HG03521 (cell line): ENCODE data around the gene FAM50A.
"Not testable (repeated sequence)": the region's sequence is repeated elsewhere in the genome, so short reads cannot be mapped to it uniquely, and the experiment has no call there.

Experiments used
- ATAC-seq: cut with Tn5 transposase; IDR thresholded peaks from one replicate; pipeline ENCODE4 v1.9.1; 2021; ENCODE audit warnings: mild to moderate bottlenecking, moderate library complexity; ENCODE audit not compliant: unreplicated experiment

The FAM50A gene

DNA sequence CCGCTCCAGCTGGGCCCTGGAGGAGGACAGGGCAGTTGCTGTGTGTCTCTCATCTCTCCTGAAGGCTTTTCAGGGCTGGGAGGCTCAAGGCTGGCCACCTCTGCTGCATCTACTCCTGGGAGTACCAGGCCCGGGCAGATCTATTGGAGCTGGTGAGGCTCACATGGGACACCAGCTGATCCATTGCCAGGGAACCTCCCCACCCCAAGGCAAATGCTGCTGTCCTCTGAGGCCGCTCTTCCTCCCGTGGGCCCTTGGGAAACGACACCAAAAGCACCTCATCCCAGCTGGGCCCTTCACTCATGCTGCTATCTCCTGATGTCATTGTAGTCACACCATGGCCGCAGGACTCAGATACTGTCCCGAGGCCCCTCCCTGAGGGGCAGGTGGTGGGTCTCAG lies 38.8 kb downstream of the FAM50A start:
- ATAC-seq = no peak

GRCh38 chrX:154483325-154483724 lies 39.4 kb downstream of the FAM50A start:
- ATAC-seq = no peak

GRCh38 chrX:154484255-154485149 lies 40.6 kb downstream of the FAM50A start:
- ATAC-seq = no peak

GRCh38 chrX:154485150-154486051 lies 41.5 kb downstream of the FAM50A start:
- ATAC-seq = no peak

GRCh38 chrX:154486052-154486395 lies 42.1 kb downstream of the FAM50A start:
- no peak for ATAC-seq

DNA sequence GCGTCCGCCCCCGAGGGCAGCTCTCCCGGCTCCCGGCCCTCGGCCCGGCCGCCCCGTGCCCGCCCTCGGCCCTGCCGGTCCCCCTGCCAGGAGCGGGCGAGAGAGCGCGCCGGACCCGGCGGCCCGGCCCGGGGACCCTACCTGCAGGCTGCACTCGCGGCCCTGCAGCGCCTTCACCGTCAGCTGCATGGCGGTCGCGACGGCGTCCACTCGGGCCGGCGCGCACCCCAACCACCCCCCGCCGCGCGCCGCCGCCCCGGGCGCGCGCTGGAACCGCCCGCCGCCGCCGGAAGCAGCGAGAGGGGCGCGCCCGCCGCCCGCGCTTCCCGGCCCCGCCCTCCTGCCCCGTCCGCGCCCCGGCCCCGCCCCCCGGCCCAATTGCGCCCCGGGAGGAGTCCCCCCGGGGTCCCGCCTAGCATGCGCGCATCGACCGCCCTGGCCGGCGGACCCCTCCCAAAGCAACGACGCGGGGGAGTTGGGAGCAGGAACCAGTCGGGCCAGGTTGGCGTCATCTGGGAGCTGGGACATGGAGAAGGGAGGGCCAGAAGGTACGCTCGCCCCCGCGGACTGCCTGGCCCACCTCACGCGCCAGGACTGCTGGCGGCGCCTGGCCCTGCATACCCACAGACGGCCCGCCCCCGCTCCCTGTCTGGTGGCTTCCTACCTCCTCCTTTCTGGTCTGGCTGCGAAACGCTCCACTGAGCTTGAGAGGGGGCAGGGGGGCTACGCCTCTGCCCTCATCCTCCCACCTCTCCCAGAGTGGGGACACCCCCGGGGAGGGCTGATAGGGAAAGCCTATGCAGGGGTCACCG lies 42.7 kb downstream of the FAM50A start, which contains the start of gene UBL4A:
Gene UBL4A, minus strand, starts transcription at position 220 of the 812 bp plus-strand sequence. Its CDS starts 31 bp downstream, at position 189.
- ATAC-seq = peak; percentile 27

- ATAC-seq = no peak
Measured at GRCh38 chrX:154487518-154488290, 43.8 kb downstream of the FAM50A start.

GRCh38 chrX:154488336-154489075 lies 44.6 kb downstream of the FAM50A start:
- ATAC-seq = no peak

- ATAC-seq = no peak
Measured at GRCh38 chrX:154489182-154489581, 45.2 kb downstream of the FAM50A start.

GRCh38 chrX:154490021-154490413 lies 46.1 kb downstream of the FAM50A start:
- ATAC-seq = peak; percentile 19

DNA sequence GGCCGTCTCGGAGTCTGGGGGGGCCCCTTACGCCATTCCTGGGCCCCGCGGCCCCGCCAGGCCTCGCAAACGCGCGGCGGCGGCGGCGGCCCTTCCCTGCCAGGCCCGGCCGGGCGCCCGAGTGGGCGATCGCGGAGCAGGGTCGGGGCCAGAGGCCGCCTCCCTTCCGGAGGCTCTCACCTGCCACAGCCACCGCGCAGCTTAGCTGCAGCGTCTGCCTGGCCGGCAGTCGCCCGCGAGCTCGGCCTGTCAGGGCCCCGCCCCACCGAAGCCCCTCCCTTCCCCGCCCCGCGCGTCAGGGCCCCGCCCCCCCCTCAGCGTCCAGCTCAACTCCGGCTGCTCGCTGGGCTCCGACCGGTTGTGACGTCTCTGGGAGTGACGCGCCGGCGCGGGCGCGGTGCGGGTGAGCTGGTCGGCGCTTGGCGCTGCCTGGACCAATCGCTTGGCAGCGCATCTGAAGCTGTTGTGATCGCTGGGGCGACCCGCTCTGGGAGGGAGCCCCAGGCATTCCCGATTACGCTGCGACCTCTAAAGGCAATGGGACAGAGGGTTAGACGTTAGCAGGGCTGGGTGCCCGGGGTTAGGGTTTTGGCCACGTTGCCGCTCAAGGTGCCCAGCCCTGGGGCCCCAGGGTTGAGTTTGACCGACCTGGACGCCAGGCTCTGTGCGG lies 46.6 kb downstream of the FAM50A start, which contains the start of gene SLC10A3:
Gene SLC10A3, minus strand, starts transcription at position 216 of the 670 bp plus-strand sequence. CDS start 1,689 bp downstream, outside the sequence.
- ATAC-seq = peak; percentile 77

DNA sequence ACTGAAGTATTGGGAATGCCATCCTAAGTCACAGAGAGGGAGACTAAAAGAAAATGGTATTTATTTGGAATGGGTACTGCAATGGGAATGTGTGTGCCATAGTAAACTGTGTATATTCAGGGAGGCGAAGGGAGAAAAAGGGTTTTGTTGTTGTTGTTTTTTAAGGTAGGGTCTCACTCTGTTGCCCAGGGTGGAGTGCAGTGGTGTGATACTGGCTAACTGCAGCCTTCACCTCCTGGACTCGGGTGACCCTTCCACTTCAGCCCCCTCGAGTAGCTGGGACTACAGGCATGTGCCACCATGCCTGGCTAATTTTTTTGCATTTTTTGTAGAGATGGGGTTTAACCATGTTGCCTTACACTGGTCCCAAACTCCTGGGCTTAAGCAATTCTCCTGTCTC lies 50.8 kb downstream of the FAM50A start:
- ATAC-seq = no peak

GRCh38 chrX:154495472-154495922 lies 51.6 kb downstream of the FAM50A start:
- no peak for ATAC-seq

- ATAC-seq = not testable (repeated sequence)
Measured at GRCh38 chrX:154496591-154497137, 52.7 kb downstream of the FAM50A start.
